ENCODE data around the gene ZC3H4.

Gene ZC3H4

GRCh38 chr19:47068246-47068645 is 45.3 kb downstream of the ZC3H4 start:
- TF ChIP-seq PPARA (CRISPR knock-in tag; IDR thresholded peaks at IDR 0.05; ENCODE audit: borderline replicate concordance) (no peak), OSR1 (CRISPR knock-in tag; IDR thresholded peaks at IDR 0.05) (no peak), BACH2 (CRISPR knock-in tag; IDR thresholded peaks at IDR 0.05; ENCODE audit: borderline replicate concordance) (no peak), ZNF565 (CRISPR knock-in tag; conservative IDR thresholded peaks at IDR 0.05; ENCODE audit: low read depth) (no peak), ZNF8 (CRISPR knock-in tag; IDR thresholded peaks at IDR 0.05) (no peak), ZFP3 (CRISPR knock-in tag; IDR thresholded peaks at IDR 0.05) (no peak), ARNTL (CRISPR knock-in tag; IDR thresholded peaks at IDR 0.05; ENCODE audit: borderline replicate concordance, low read depth) (no peak), POU6F1 (CRISPR knock-in tag; IDR thresholded peaks at IDR 0.05; ENCODE audit: borderline replicate concordance, low read depth) (no peak), RARB (CRISPR knock-in tag; IDR thresholded peaks at IDR 0.05) (no peak), CSRNP3 (CRISPR knock-in tag; IDR thresholded peaks at IDR 0.05) (no peak), ISL1 (CRISPR knock-in tag; IDR thresholded peaks at IDR 0.05) (no peak), TOX (CRISPR knock-in tag; IDR thresholded peaks at IDR 0.05; ENCODE audit: borderline replicate concordance) (no peak), TCF4 (CRISPR knock-in tag; IDR thresholded peaks at IDR 0.05; ENCODE audit: borderline replicate concordance) (no peak), CREB5 (CRISPR knock-in tag; IDR thresholded peaks at IDR 0.05; ENCODE audit: low read depth) (no peak), ZFP30 (CRISPR knock-in tag; IDR thresholded peaks at IDR 0.05) (no peak), GLIS3 (CRISPR knock-in tag; IDR thresholded peaks at IDR 0.05) (no peak), PATZ1 (CRISPR knock-in tag; IDR thresholded peaks at IDR 0.05; ENCODE audit: borderline replicate concordance) (no peak), CSDC2 (CRISPR knock-in tag; IDR thresholded peaks at IDR 0.05) (no peak), ZC3H10 (CRISPR knock-in tag; IDR thresholded peaks at IDR 0.05) (no peak)

GRCh38 chr19:47067215-47067847 is 46.2 kb downstream of the ZC3H4 start:
- no peak for TF ChIP-seq TSHZ2 (CRISPR knock-in tag; IDR thresholded peaks at IDR 0.05)
- no peak for TF ChIP-seq PPARA (CRISPR knock-in tag; IDR thresholded peaks at IDR 0.05; ENCODE audit: borderline replicate concordance)
- no peak for TF ChIP-seq BACH2 (CRISPR knock-in tag; IDR thresholded peaks at IDR 0.05; ENCODE audit: borderline replicate concordance)
- no peak for TF ChIP-seq TCF4 (CRISPR knock-in tag; IDR thresholded peaks at IDR 0.05; ENCODE audit: borderline replicate concordance)
- no peak for TF ChIP-seq ZFP3 (CRISPR knock-in tag; IDR thresholded peaks at IDR 0.05)
- no peak for TF ChIP-seq OSR1 (CRISPR knock-in tag; IDR thresholded peaks at IDR 0.05)
- TF ChIP-seq ISL1 (CRISPR knock-in tag; IDR thresholded peaks at IDR 0.05): no peak
- no peak for TF ChIP-seq CREB5 (CRISPR knock-in tag; IDR thresholded peaks at IDR 0.05; ENCODE audit: low read depth)
- TF ChIP-seq CSDC2 (CRISPR knock-in tag; IDR thresholded peaks at IDR 0.05): no peak
- TF ChIP-seq SNAI2 (CRISPR knock-in tag; IDR thresholded peaks at IDR 0.05): no peak
- no peak for TF ChIP-seq CSRNP3 (CRISPR knock-in tag; IDR thresholded peaks at IDR 0.05)
- TF ChIP-seq ZNF8 (CRISPR knock-in tag; IDR thresholded peaks at IDR 0.05): no peak
- TF ChIP-seq ESRRG (CRISPR knock-in tag; IDR thresholded peaks at IDR 0.05): no peak
- no peak for TF ChIP-seq POU6F1 (CRISPR knock-in tag; IDR thresholded peaks at IDR 0.05; ENCODE audit: borderline replicate concordance, low read depth)
- TF ChIP-seq RARB (CRISPR knock-in tag; IDR thresholded peaks at IDR 0.05): no peak
- no peak for TF ChIP-seq ZNF70 (CRISPR knock-in tag; IDR thresholded peaks at IDR 0.05)
- TF ChIP-seq TOX (CRISPR knock-in tag; IDR thresholded peaks at IDR 0.05; ENCODE audit: borderline replicate concordance): no peak
- no peak for TF ChIP-seq GLIS3 (CRISPR knock-in tag; IDR thresholded peaks at IDR 0.05)
- TF ChIP-seq ZNF565 (CRISPR knock-in tag; conservative IDR thresholded peaks at IDR 0.05; ENCODE audit: low read depth): no peak
- no peak for TF ChIP-seq ZFP30 (CRISPR knock-in tag; IDR thresholded peaks at IDR 0.05)
- no peak for ATAC-seq

More at GRCh38 chr19:47068246-47068645, 45.3 kb downstream of the ZC3H4 start:
- ATAC-seq: no peak
